K562 (cell line): Measurements from ENCODE around the gene MYH9. TPM values are rescaled to one million over a fixed set of nuclear protein-coding genes. Genes with fewer than 3 reads are reported as not detected.

Source experiments
- ATAC-seq: fragments of 200-7000 bp; cut with Tn5 transposase; 3 replicates; pipeline ENCODE4 v1.9.1; 2020; ENCODE audit warnings: moderate library complexity
- BruUV-seq: library from RNA; stranded (reverse); fragments of 400-500 nt; replicated peaks from 2 replicates; lab custom pipeline; 2021; lab: Mats Ljungman, UMichigan
- CTCF ChIA-PET: fragments of 300-600 bp; formaldehyde crosslinking; extraction: SDS; loops from one replicate; lab custom pipeline; 2021; ENCODE audit warnings: low intra/inter-chr PET ratio; lab: Yijun Ruan, JAX
- POLR2A ChIA-PET: fragments of 300-600, 350-650 bp; sonication (Branson Sonifier 250); formaldehyde crosslinking; extraction: SDS; loops from one replicate; lab custom pipeline; 2021; ENCODE audit warnings: antibody characterized with exemption, inconsistent platforms; lab: Yijun Ruan, JAX
- DNase-seq, 4 experiments: peaks; one replicate each; pipeline versions ENCODE4 v3.0.0 to v3.0.0-alpha.2; 2011 to 2018; ENCODE audit warnings: low spot score in 3 of 4, mixed read lengths in 3 of 4; ENCODE audit errors: extremely low read depth in 1 of 4
- FAIRE-seq: peaks from 2 replicates; lab custom pipeline; 2011; peaks lifted over from hg19 to GRCh38; lab: Jason Lieb, UNC
- H2AFZ ChIP-seq: 2 replicates; pipeline ENCODE4 v1.6.0; 2011; ENCODE audit warnings: low read depth, low read length, control low read depth, inconsistent platforms
- H3K27ac ChIP-seq: fragments of 200-600 bp; 3 replicates; pipeline ENCODE4 v1.8.0; 2011; ENCODE audit warnings: low read depth, mild to moderate bottlenecking, control low read depth, inconsistent platforms, low read length, moderate library complexity, mixed read lengths; ENCODE audit errors: extremely low read depth
- H3K27me3 ChIP-seq, 2 experiments: fragments of 300-600 bp in 1 of 2; 2 replicates in 1 of 2; 3 replicates in 1 of 2; pipeline versions ENCODE4 v1.6.0 to v1.8.0; 2011; ENCODE audit warnings: inconsistent platforms in 2 of 2, low read length in 2 of 2, mild to moderate bottlenecking in 1 of 2, mixed read lengths in 1 of 2, moderate library complexity in 1 of 2; ENCODE audit not compliant: control insufficient read depth in 2 of 2, insufficient read depth in 2 of 2
- H3K36me3 ChIP-seq: fragments of 300-600 bp; 3 replicates; pipeline ENCODE4 v1.8.0; 2011; ENCODE audit warnings: mild to moderate bottlenecking, low read length, inconsistent platforms; ENCODE audit not compliant: control insufficient read depth, insufficient read depth
- H3K4me1 ChIP-seq, 2 experiments: fragments of 200-600 bp in 1 of 2; replicated peaks in 1 of 2; 2 replicates in 1 of 2; 3 replicates in 1 of 2; pipeline versions ENCODE4 v1.5.1 to v1.8.0; 2011; ENCODE audit warnings: inconsistent platforms in 2 of 2, low read length in 2 of 2, mild to moderate bottlenecking in 1 of 2, mixed read lengths in 1 of 2, moderate library complexity in 1 of 2; ENCODE audit not compliant: control insufficient read depth in 2 of 2, insufficient read depth in 2 of 2
- H3K4me2 ChIP-seq: 2 replicates; pipeline ENCODE4 v1.6.1; 2011; ENCODE audit warnings: low read length, control low read depth, inconsistent platforms, mixed read lengths; ENCODE audit not compliant: insufficient read depth
- H3K4me3 ChIP-seq: fragments of 200-600 bp; sonication (generic), shearing (Covaris generic); 2 replicates; pipeline ENCODE4 v1.5.1; 2016; ENCODE audit warnings: control low read depth, inconsistent platforms
- H3K79me2 ChIP-seq: fragments of 200-600 bp; 3 replicates; pipeline ENCODE4 v1.8.0; 2011; ENCODE audit warnings: low read length, inconsistent platforms; ENCODE audit not compliant: control insufficient read depth, insufficient read depth
- H3K9ac ChIP-seq, 2 experiments: 2 replicates each; pipeline versions ENCODE4 v1.6.0 to v1.6.1; 2011; ENCODE audit warnings: low read depth in 2 of 2, low read length in 2 of 2, control low read depth in 1 of 2, inconsistent platforms in 1 of 2, mild to moderate bottlenecking in 1 of 2, mixed read lengths in 1 of 2; ENCODE audit not compliant: insufficient read depth in 1 of 2
- H3K9me1 ChIP-seq: one replicate; pipeline ENCODE4 v1.6.0; 2011; ENCODE audit warnings: inconsistent platforms, mild to moderate bottlenecking, low read length, moderate library complexity; ENCODE audit not compliant: control insufficient read depth, insufficient read depth
- H3K9me3 ChIP-seq: replicated peaks from 2 replicates; pipeline ENCODE4 v1.5.1; 2011; ENCODE audit warnings: low read depth, low read length, inconsistent platforms; ENCODE audit not compliant: control insufficient read depth, insufficient read depth
- H4K20me1 ChIP-seq: replicated peaks from 2 replicates; pipeline ENCODE4 v1.6.1; 2011; ENCODE audit warnings: low read length, inconsistent platforms, mixed read lengths; ENCODE audit not compliant: control insufficient read depth, insufficient read depth
- ATF6 ChIP-seq: sonication (generic); formaldehyde crosslinking; IDR thresholded peaks from 2 replicates; pipeline ENCODE4 v1.4.0; 2020; ENCODE audit warnings: mild to moderate bottlenecking, missing genetic modification reagents
- WGBS: fragments of 100-300 bp; shearing (Covaris generic); methylation state at CpG from one replicate; pipeline ENCODE4 v1.1.6; 2016; ENCODE audit warnings: low coverage, mixed read lengths; ENCODE audit not compliant: insufficient coverage; ENCODE audit errors: missing lambda C conversion rate; 5-methylcytosine and 5-hydroxymethylcytosine counted together
- in situ Hi-C: fragments of 300-500 bp; cut with MboI; formaldehyde crosslinking; loops from 4 replicates; pipeline ENCODE4 v1.15.0; 2018; ENCODE audit warnings: inconsistent platforms, mixed read lengths
- intact Hi-C: fragments of 100-400 bp; cut with micrococcal nuclease; formaldehyde crosslinking; loops from 2 replicates; pipeline ENCODE4 v1.14.2; 2022
- polyA plus RNA-seq, 8 experiments: library from polyadenylated mRNA; depleted of rRNA in 4 of 8; stranded (reverse) in 5 of 8; unstranded in 3 of 8; fragments of >200 nt; fragmentation: Nextera tagmentation in 2 of 8; fragmentation: Illumina TruSeq in 1 of 8; extraction: Ambion mirVana in 2 of 8; extraction: Trizol in 1 of 8; gene quantifications; 2 replicates each; pipeline versions ENCODE4 v1.2.1 to v1.2.3, GENCODE V29; 2011 to 2014; ENCODE audit warnings: inconsistent platforms in 1 of 8, missing spikeins in 1 of 8
- total RNA-seq, 7 experiments: library from RNA; depleted of rRNA in 6 of 7; stranded (reverse); fragments of >200 nt in 6 of 7; fragmentation: Illumina TruSeq in 2 of 7; extraction: Trizol in 2 of 7; gene quantifications; 2 replicates each; pipeline versions ENCODE4 v1.2.1 to v1.2.3, GENCODE V29; 2011 to 2021; ENCODE audit warnings: low replicate concordance in 1 of 7

Gene MYH9
- total and polyA plus RNA-seq, 9 of the 15 experiments (the other 6 are each of a cell fraction or from before 2014, with no cell fraction given): 0.71 to 111 (median 24.6) TPM

DNA sequence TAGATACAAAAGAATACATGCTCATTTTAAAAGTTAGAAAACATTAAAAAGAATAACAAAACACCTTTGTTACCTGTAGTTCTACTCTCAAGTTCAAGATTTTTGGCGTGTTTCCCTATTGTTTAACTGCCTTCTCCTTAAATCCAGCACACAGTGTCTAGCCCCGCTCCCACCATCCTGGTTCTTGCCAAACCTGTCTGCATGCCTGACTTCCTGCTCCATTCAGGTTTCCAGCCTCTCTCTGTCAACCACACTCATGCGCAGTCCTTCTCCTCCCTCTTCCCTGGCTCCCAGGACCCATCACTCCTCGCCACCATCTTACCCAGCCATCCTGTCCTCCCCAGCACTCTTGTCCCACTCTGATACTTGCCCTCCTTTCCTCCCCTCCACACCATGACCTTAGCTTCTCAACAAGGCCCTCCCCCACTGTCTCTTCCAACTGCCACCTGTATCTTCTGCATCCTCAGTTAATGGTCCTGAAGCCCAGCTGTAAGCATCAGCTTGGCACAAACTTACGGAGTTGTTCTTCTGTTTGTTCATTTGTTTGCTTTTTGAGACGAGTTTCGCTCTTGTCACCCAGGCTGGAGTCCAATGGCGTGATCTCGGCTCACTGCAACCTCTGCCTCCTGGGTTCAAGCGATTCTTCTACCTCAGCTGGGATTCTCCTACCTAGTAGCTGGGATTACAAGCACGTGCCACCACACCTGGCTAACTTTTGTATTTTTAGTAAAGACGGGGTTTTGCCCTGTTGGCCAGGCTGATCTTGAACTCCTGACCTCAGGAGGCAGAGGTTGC is 7.5 kb upstream of the MYH9 start:
- in situ Hi-C loops: no loop called here
- peak in 1 of 4 experiments; percentile 4 for DNase-seq
- no peaks in the 10 kb centered on the region for H4K20me1 ChIP-seq
- peaks cover 15 to 24% of the 10 kb centered on the region in 2 experiments for H3K4me1 ChIP-seq
- no peaks in the 10 kb centered on the region for H3K9me3 ChIP-seq
- H3K79me2 ChIP-seq: no peaks in the 10 kb centered on the region
- intact Hi-C loops: no loop called here
- no peak overlapping the region for H3K4me2 ChIP-seq
- no peaks in the 10 kb centered on the region for H3K36me3 ChIP-seq
- no peaks in the 10 kb centered on the region for H3K9me1 ChIP-seq
- no TSS peak for BruUV-seq
- no peak overlapping the region for H3K9ac ChIP-seq
- H2AFZ ChIP-seq: no peak overlapping the region
- no peak overlapping the region for H3K27ac ChIP-seq
- H3K4me3 ChIP-seq: no peak overlapping the region
- WGBS: 47% methylated on average over 8 of the region's 12 CpGs
- no peak for TF ChIP-seq ATF6 (CRISPR knock-in tag)
- H3K27me3 ChIP-seq: no peaks in the 10 kb centered on the region
- no peak for FAIRE-seq
- no peak for ATAC-seq
- ChIA-PET CTCF (no interaction called here), POLR2A (no interaction called here)
